HFFc6 (cell line): ENCODE measurements around the gene LRRC19. TPM values are rescaled to one million over a fixed set of nuclear protein-coding genes. Genes with fewer than 3 reads are reported as not detected.

ENCODE experiments used
- DNase-seq: peaks from one replicate; pipeline ENCODE4 v3.0.0-alpha.2; 2018
- H3K27ac Mint-ChIP-seq: 2 replicates; pipeline ENCODE4 v1.8.0; 2020; ENCODE audit warnings: mild to moderate bottlenecking, mixed read lengths
- H3K27me3 Mint-ChIP-seq: 2 replicates; pipeline ENCODE4 v1.8.0; 2021; ENCODE audit warnings: mild to moderate bottlenecking, moderate library complexity, mixed read lengths; ENCODE audit not compliant: insufficient read depth
- H3K36me3 Mint-ChIP-seq: 2 replicates; pipeline ENCODE4 v1.8.0; 2021; ENCODE audit warnings: low read depth, mixed read lengths
- H3K4me1 Mint-ChIP-seq: 2 replicates; pipeline ENCODE4 v1.8.0; 2020; ENCODE audit warnings: low read depth, mixed read lengths
- H3K4me3 Mint-ChIP-seq: 2 replicates; pipeline ENCODE4 v1.8.0; 2020; ENCODE audit warnings: mild to moderate bottlenecking, moderate library complexity, mixed read lengths
- H3K9me3 Mint-ChIP-seq: 2 replicates; pipeline ENCODE4 v1.8.0; 2020; ENCODE audit warnings: mild to moderate bottlenecking, mixed read lengths
- CTCF ChIP-seq: fragments of 200-600 bp; sonication (generic); IDR thresholded peaks from 2 replicates; pipeline ENCODE4 v1.5.0; 2021; ENCODE audit warnings: antibody characterized with exemption, mild to moderate bottlenecking
- total RNA-seq, 6 experiments: library from RNA; stranded (reverse); fragmentation: NEBNext Ultra II Directional; extraction: Animal tissue kit (Norgen Biotek cat#: 25700); gene quantifications; 2 replicates in 1 of 6; 3 replicates in 5 of 6; pipeline ENCODE4 v1.2.3, GENCODE V29; 2021

The LRRC19 gene
- total RNA-seq, 6 experiments from 2014 or later, result not detected

GRCh38 chr9:27022920-27023319, 17.4 kb upstream of the LRRC19 start:
- peaks cover 8% of the 10 kb centered on the region for H3K4me1 Mint-ChIP-seq
- no peak overlapping the region for H3K27ac Mint-ChIP-seq
- no peaks in the 10 kb centered on the region for H3K9me3 Mint-ChIP-seq
- no peak for DNase-seq
- H3K36me3 Mint-ChIP-seq, result peaks cover 44% of the 10 kb centered on the region
- TF ChIP-seq CTCF, result no peak
- H3K27me3 Mint-ChIP-seq, result no peaks in the 10 kb centered on the region
- H3K4me3 Mint-ChIP-seq, result no peak overlapping the region

GRCh38 chr9:27019589-27019988, 14.1 kb upstream of the LRRC19 start:
- Mint-ChIP-seq H3K4me3 (no peak overlapping the region), H3K4me1 (peaks cover 8% of the 10 kb centered on the region), H3K9me3 (no peaks in the 10 kb centered on the region), H3K36me3 (peaks cover 37% of the 10 kb centered on the region), H3K27ac (peak overlapping the region; percentile 57; the same call in 1 of the 2 replicates), H3K27me3 (no peaks in the 10 kb centered on the region)
- DNase-seq, result peak; percentile 27
- no peak for TF ChIP-seq CTCF

GRCh38 chr9:27003426-27004077, 1.9 kb downstream of the LRRC19 start:
- no peaks in the 10 kb centered on the region for H3K9me3 Mint-ChIP-seq
- H3K4me1 Mint-ChIP-seq, result no peaks in the 10 kb centered on the region
- H3K27ac Mint-ChIP-seq, result no peak overlapping the region

GRCh38 chr9:26995810-26996209, 9.7 kb downstream of the LRRC19 start:
- Mint-ChIP-seq H3K9me3 (no peaks in the 10 kb centered on the region), H3K27ac (no peak overlapping the region), H3K27me3 (no peaks in the 10 kb centered on the region), H3K36me3 (no peaks in the 10 kb centered on the region), H3K4me1 (no peaks in the 10 kb centered on the region; the same call in 1 of the 2 replicates), H3K4me3 (no peak overlapping the region)
- no peak for DNase-seq
- no peak for TF ChIP-seq CTCF

More at GRCh38 chr9:27003426-27004077, 1.9 kb downstream of the LRRC19 start:
- no peak for DNase-seq
- Mint-ChIP-seq H3K36me3 (no peaks in the 10 kb centered on the region), H3K27me3 (no peaks in the 10 kb centered on the region), H3K4me3 (no peak overlapping the region)
- no peak for TF ChIP-seq CTCF

GRCh38 chr9:26983340-26983739, 22.1 kb downstream of the LRRC19 start:
- H3K4me3 Mint-ChIP-seq, result no peak overlapping the region
- H3K4me1 Mint-ChIP-seq, result no peaks in the 10 kb centered on the region
- H3K36me3 Mint-ChIP-seq, result peaks cover 11% of the 10 kb centered on the region
- no peak for TF ChIP-seq CTCF
- no peaks in the 10 kb centered on the region for H3K9me3 Mint-ChIP-seq
- no peak for DNase-seq
- H3K27ac Mint-ChIP-seq, result no peak overlapping the region
- no peaks in the 10 kb centered on the region for H3K27me3 Mint-ChIP-seq
